Vagina (tissue), 2 donors: ENCODE data around the gene SV2A. TPM values are rescaled to one million over a fixed set of nuclear protein-coding genes. Genes with fewer than 3 reads are reported as not detected.
A peak's percentile ranks its signal among the peaks of the same experiment; 100 is the strongest.

Experiments used
- DNase-seq, 2 donors: peaks; one replicate each; pipeline ENCODE4 v3.0.0-alpha.2; 2017; ENCODE audit errors: extremely low spot score in 2 of 2
- H3K27ac ChIP-seq: fragments of 200-600 bp; sonication (generic); one replicate; pipeline ENCODE4 v1.5.1; 2019
- H3K27me3 ChIP-seq: fragments of 200-600 bp; sonication (generic); one replicate; pipeline ENCODE4 v1.5.1; 2019
- H3K36me3 ChIP-seq, 2 donors: fragments of 200-600 bp; sonication (generic); one replicate each; pipeline ENCODE4 v1.5.1; 2017 to 2019
- H3K4me1 ChIP-seq: fragments of 200-600 bp; sonication (generic); one replicate; pipeline ENCODE4 v1.5.1; 2019
- H3K4me3 ChIP-seq, 2 donors: fragments of 200-600 bp; sonication (generic); 1 replicate in 1 of 2; 2 replicates in 1 of 2; pipeline ENCODE4 v1.5.1; 2016 to 2019
- H3K9me3 ChIP-seq: fragments of 200-600 bp; sonication (generic); one replicate; pipeline ENCODE4 v1.5.1; 2019
- POLR2A ChIP-seq, 2 donors: fragments of 450-650 bp; IDR thresholded peaks; one replicate each; pipeline ENCODE4 v1.6.1; 2017; ENCODE audit warnings: antibody characterized with exemption in 2 of 2, mild to moderate bottlenecking in 2 of 2, moderate library complexity in 2 of 2
- POLR2AphosphoS5 ChIP-seq, 2 donors: sonication (generic); formaldehyde crosslinking; IDR thresholded peaks; one replicate each; pipeline ENCODE4 v1.9.0; 2017; ENCODE audit warnings: antibody characterized with exemption in 2 of 2, mild to moderate bottlenecking in 2 of 2, low read depth in 1 of 2; ENCODE audit not compliant: insufficient read depth in 1 of 2
- intact Hi-C: fragments of 100-400 bp; cut with DNase I; formaldehyde crosslinking; loops from one replicate; pipeline ENCODE4 v1.15.1; 2023
- total RNA-seq: library from RNA; depleted of rRNA; stranded (reverse); fragments of >200 nt; gene quantifications from one replicate; pipeline ENCODE4 v1.2.3, GENCODE V29; 2016
- TF ChIP-seq, protein P1 (sequence below), 3 experiments: fragments of 450-650 bp in 2 of 3; fragments of 200-600 bp in 1 of 3; sonication (generic) in 1 of 3; IDR thresholded peaks; one replicate each; pipeline ENCODE4 v1.5.1; 2017 to 2019; ENCODE audit warnings: antibody characterized with exemption in 3 of 3, mild to moderate bottlenecking in 2 of 3, moderate library complexity in 2 of 3

SV2A gene
- total RNA-seq, 1 donor from 2014 or later, result 7.6 TPM

DNA sequence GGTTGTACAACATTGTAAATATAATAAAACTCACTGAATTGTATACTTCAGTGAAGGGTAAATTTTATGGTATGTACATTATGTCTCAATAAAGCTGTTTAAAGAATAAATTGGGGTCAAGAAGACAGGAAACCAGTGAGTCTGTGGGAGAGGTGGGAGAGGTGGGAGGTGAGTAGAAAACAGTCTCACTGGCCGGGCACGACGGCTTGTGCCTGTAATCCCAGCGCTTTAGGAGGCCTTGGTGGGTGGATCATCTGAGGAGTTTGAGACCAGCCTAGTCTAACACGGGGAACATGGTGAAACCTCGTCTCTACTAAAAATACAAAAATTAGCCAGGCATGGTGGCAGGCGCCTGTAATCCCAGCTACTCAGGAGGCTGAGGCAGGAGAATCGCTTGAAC, 14.8 kb upstream of the SV2A start:
- Histone ChIP-seq H3K4me1 (peaks cover 34% of the 10 kb centered on the region), H3K27ac (no peak overlapping the region), H3K4me3 (no peak overlapping the region), H3K36me3 (peaks cover 0 to 8% of the 10 kb centered on the region in 2 donors), H3K9me3 (no peaks in the 10 kb centered on the region), H3K27me3 (no peaks in the 10 kb centered on the region)
- TF ChIP-seq, protein P1, sequence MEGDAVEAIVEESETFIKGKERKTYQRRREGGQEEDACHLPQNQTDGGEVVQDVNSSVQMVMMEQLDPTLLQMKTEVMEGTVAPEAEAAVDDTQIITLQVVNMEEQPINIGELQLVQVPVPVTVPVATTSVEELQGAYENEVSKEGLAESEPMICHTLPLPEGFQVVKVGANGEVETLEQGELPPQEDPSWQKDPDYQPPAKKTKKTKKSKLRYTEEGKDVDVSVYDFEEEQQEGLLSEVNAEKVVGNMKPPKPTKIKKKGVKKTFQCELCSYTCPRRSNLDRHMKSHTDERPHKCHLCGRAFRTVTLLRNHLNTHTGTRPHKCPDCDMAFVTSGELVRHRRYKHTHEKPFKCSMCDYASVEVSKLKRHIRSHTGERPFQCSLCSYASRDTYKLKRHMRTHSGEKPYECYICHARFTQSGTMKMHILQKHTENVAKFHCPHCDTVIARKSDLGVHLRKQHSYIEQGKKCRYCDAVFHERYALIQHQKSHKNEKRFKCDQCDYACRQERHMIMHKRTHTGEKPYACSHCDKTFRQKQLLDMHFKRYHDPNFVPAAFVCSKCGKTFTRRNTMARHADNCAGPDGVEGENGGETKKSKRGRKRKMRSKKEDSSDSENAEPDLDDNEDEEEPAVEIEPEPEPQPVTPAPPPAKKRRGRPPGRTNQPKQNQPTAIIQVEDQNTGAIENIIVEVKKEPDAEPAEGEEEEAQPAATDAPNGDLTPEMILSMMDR (IDR thresholded peaks at IDR 0.05), result no peak
- TF ChIP-seq POLR2AphosphoS5 (IDR thresholded peaks at IDR 0.05; ENCODE audit: insufficient read depth in 1 of 2, low read depth in 1 of 2) (no peak), POLR2A (IDR thresholded peaks at IDR 0.05) (no peak)
- no peak for DNase-seq
- intact Hi-C loops, result no loop called here

DNA sequence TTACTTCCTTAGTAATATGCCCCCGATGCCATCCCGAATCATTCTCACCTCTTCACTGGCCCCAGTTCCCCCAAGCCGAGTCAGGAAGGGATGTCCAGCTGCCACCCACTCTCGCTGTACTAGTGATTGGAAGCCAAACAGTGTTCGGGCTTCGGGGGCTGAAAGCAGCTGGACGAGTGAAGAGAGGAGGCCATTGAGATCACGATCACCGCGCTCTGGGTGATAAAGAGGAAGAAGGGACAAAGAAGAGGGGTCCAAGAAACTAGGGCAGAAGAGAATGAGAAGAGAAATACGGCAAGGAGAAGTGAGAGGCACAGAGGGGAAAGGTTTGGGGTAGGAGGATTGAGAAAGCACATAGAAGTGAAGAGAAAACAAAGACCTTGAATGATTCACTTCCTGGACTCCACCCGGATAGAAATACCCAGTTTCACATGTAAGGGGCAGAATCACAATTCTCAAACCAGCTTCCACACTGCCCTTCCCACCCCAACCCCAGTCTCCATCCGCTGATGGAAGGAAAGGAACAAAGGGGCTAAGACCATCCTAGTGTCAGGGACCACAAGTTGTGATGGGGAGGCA, 13.7 kb upstream of the SV2A start:
- H3K9me3 ChIP-seq, result no peaks in the 10 kb centered on the region
- intact Hi-C loops, result no loop called here
- peaks cover 0 to 14% of the 10 kb centered on the region in 2 donors for H3K36me3 ChIP-seq
- H3K27ac ChIP-seq, result no peak overlapping the region
- TF ChIP-seq POLR2A (IDR thresholded peaks at IDR 0.05), result no peak
- TF ChIP-seq, protein P1 (IDR thresholded peaks at IDR 0.05), result no peak
- TF ChIP-seq POLR2AphosphoS5 (IDR thresholded peaks at IDR 0.05; ENCODE audit: insufficient read depth in 1 of 2, low read depth in 1 of 2), result no peak
- no peak overlapping the region for H3K4me3 ChIP-seq
- peaks cover 38% of the 10 kb centered on the region for H3K4me1 ChIP-seq
- H3K27me3 ChIP-seq, result no peaks in the 10 kb centered on the region
- peak in 1 of 2 donors; percentile 16 for DNase-seq

- no peak overlapping the region for H3K27ac ChIP-seq
- no peak for DNase-seq
- peaks cover 38% of the 10 kb centered on the region for H3K4me1 ChIP-seq
- H3K9me3 ChIP-seq, result no peaks in the 10 kb centered on the region
- peaks cover 0 to 29% of the 10 kb centered on the region in 2 donors for H3K36me3 ChIP-seq
- TF ChIP-seq POLR2A (IDR thresholded peaks at IDR 0.05) (no peak), POLR2AphosphoS5 (IDR thresholded peaks at IDR 0.05; ENCODE audit: insufficient read depth in 1 of 2, low read depth in 1 of 2) (no peak)
- H3K27me3 ChIP-seq, result no peaks in the 10 kb centered on the region
- intact Hi-C loops, result no loop called here
- H3K4me3 ChIP-seq, result no peak overlapping the region
Measured at GRCh38 chr1:149929856-149930255, 12.2 kb upstream of the SV2A start.

DNA sequence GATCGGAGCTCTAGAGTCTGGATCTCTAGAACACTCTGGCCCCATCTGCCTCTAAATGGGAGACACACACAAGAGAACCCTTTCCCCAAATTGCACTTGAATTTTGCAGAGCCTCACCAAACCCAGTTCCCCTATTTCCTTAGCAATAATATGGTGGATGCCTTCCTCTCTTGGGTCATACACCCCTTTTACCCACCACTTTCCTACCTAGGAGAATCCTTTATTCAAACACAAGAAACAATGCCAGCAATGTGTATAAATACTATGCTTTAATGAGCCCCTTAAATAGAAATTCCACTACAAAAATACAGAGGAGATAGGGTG, 10.7 kb upstream of the SV2A start:
- intact Hi-C loops, result no loop called here
- H3K36me3 ChIP-seq, result peaks cover 3 to 43% of the 10 kb centered on the region in 2 donors
- no peak for DNase-seq
- no peaks in the 10 kb centered on the region for H3K27me3 ChIP-seq
- peaks cover 35% of the 10 kb centered on the region for H3K4me1 ChIP-seq
- TF ChIP-seq POLR2A (IDR thresholded peaks at IDR 0.05) (no peak), POLR2AphosphoS5 (IDR thresholded peaks at IDR 0.05; ENCODE audit: insufficient read depth in 1 of 2, low read depth in 1 of 2) (no peak)
- TF ChIP-seq, protein P1 (IDR thresholded peaks at IDR 0.05), result no peak
- H3K27ac ChIP-seq, result peak overlapping the region; percentile 98
- peak overlapping the region; percentile 81 to 91 for H3K4me3 ChIP-seq
- no peaks in the 10 kb centered on the region for H3K9me3 ChIP-seq

DNA sequence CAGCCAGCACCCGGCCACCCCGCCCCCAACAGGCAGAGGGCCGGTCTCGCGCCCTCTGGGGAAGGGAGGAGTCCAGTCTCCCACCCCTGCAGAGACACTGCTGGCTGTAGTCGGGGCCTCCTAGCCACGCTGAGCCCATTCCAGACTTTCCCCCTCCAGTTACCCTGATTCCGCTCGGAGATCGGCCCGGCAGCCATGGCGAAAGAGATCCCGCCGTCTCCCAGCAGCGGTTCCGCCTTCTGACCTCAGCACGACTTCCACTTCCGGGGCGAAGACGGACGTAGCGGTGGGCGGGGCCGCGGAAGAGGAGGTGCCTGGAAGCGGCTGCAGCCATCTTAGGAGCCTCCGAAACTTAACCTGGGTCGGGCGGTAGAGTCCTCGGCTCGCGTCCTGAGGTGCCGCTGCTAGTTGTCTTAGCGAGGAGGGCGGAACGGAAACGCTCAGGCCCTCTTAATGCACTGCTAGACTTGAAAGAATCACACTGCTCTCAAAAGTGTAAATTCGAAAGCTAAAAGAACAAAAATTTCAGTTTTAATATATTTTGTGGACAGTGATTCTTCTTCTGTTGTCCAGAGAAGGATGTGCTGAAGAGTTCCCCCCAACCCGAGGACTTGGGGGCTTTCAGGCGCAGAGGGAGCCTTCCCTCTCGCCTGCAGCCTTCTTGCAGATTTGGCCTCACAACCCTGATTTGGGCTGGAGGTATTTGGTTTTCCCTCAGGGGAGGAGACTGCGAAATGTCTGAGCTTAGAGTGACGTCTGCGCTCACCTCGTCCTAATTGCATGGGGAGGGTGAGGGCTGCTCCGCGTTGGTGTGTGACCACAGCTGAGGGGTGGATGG, 10.1 kb upstream of the SV2A start, which contains the start of gene SF3B4:
Gene SF3B4 (minus strand): TSS at position 241 of the 838 bp plus-strand sequence. CDS start 44 bp downstream, at position 197.
- Histone ChIP-seq H3K9me3 (no peaks in the 10 kb centered on the region), H3K4me3 (peak within 1 kb of the TSS; percentile 81 to 91), H3K4me1 (peaks cover 35% of the 10 kb centered on the region), H3K27me3 (no peaks in the 10 kb centered on the region), H3K36me3 (peaks cover 3 to 49% of the 10 kb centered on the region in 2 donors), H3K27ac (peak within 1 kb of the TSS; percentile 98)
- intact Hi-C loops, result no loop called here
- no peak for DNase-seq
- TF ChIP-seq POLR2A (IDR thresholded peaks at IDR 0.05) (peak; percentile 59 to 96), POLR2AphosphoS5 (IDR thresholded peaks at IDR 0.05; ENCODE audit: insufficient read depth in 1 of 2, low read depth in 1 of 2) (peak; percentile 97 to 100)
- TF ChIP-seq, protein P1 (IDR thresholded peaks at IDR 0.05), result no peak
